Stimulated activated CD4-positive, alpha-beta T cell treated with anti-CD3 and anti-CD28 coated beads, Interleukin-2, amount 100 ng/mL, for 24 hours (primary cell): ENCODE results near the gene IKBKE.

Experiments used
- DNase-seq, 2 donors: peaks; one replicate each; pipeline ENCODE4 v3.0.0-alpha.2; 2020

Gene IKBKE

GRCh38 chr1:206516728-206516990 lies 46.4 kb downstream of the IKBKE start:
- DNase-seq, result no peak

GRCh38 chr1:206517784-206518183 lies 47.5 kb downstream of the IKBKE start:
- DNase-seq, result no peak

- DNase-seq, result no peak
Observed at GRCh38 chr1:206518206-206518605, 47.9 kb downstream of the IKBKE start.

GRCh38 chr1:206518743-206519142 lies 48.5 kb downstream of the IKBKE start:
- no peak for DNase-seq

- no peak for DNase-seq
Observed at GRCh38 chr1:206521127-206521526, 50.9 kb downstream of the IKBKE start.

- no peak for DNase-seq
Observed at GRCh38 chr1:206521694-206522402, 51.6 kb downstream of the IKBKE start.

- DNase-seq, result no peak
Observed at GRCh38 chr1:206524739-206525364, 54.6 kb downstream of the IKBKE start.

- no peak for DNase-seq
Observed at GRCh38 chr1:206526064-206526911, 56.0 kb downstream of the IKBKE start.

GRCh38 chr1:206529425-206529824 lies 59.1 kb downstream of the IKBKE start:
- DNase-seq, result no peak

GRCh38 chr1:206532368-206532767 lies 62.1 kb downstream of the IKBKE start:
- DNase-seq, result no peak

- DNase-seq, result no peak
Observed at GRCh38 chr1:206534552-206534951, 64.3 kb downstream of the IKBKE start.

GRCh38 chr1:206535853-206536188 lies 65.5 kb downstream of the IKBKE start:
- DNase-seq, result no peak

- no peak for DNase-seq
Observed at GRCh38 chr1:206537141-206537540, 66.9 kb downstream of the IKBKE start.

GRCh38 chr1:206538086-206538770 lies 68.0 kb downstream of the IKBKE start:
- no peak for DNase-seq

- DNase-seq, result no peak
Observed at GRCh38 chr1:206538901-206539640, 68.8 kb downstream of the IKBKE start.

- DNase-seq, result no peak
Observed at GRCh38 chr1:206540044-206540780, 69.9 kb downstream of the IKBKE start.

- DNase-seq, result no peak
Observed at GRCh38 chr1:206541236-206541833, 71.1 kb downstream of the IKBKE start.

GRCh38 chr1:206544562-206545257 lies 74.4 kb downstream of the IKBKE start:
- peak; percentile 88 to 91 for DNase-seq

- no peak for DNase-seq
Observed at GRCh38 chr1:206545351-206545750, 75.1 kb downstream of the IKBKE start.
